Body of pancreas (tissue), 4 donors: ENCODE results near the gene AGR3. TPM values are rescaled to one million over a fixed set of nuclear protein-coding genes. Genes with fewer than 3 reads are reported as not detected.
A peak's percentile ranks its signal among the peaks of the same experiment; 100 is the strongest.

Experiments
- ATAC-seq: fragments of 150-250 bp; one replicate; pipeline ENCODE4 v1.9.1; 2016
- DNase-seq, 4 donors: peaks; one replicate each; pipeline ENCODE4 v3.0.0-alpha.2; 2019
- H3K27ac ChIP-seq, 4 donors: fragments of 200-600 bp; sonication (generic); 1 replicate in 3 of 4; 2 replicates in 1 of 4; pipeline versions ENCODE4 v1.5.1 to v1.6.1; 2016 to 2019; ENCODE audit warnings: mild to moderate bottlenecking in 1 of 4, mixed read lengths in 1 of 4, moderate library complexity in 1 of 4
- H3K27me3 ChIP-seq, 2 donors: fragments of 200-600 bp; sonication (generic); one replicate each; pipeline ENCODE4 v1.6.0; 2016; ENCODE audit warnings: mild to moderate bottlenecking in 1 of 2
- H3K36me3 ChIP-seq, 2 donors: fragments of 200-600 bp; sonication (generic); replicated peaks in 1 of 2; 2 replicates each; pipeline ENCODE4 v1.5.1; 2016; ENCODE audit warnings: low read depth in 2 of 2; ENCODE audit not compliant: insufficient read depth in 1 of 2
- H3K4me1 ChIP-seq: fragments of 200-600 bp; sonication (generic); one replicate; pipeline ENCODE4 v1.6.0; 2016
- H3K4me3 ChIP-seq, 2 donors: fragments of 200-600 bp; sonication (generic); 1 replicate in 1 of 2; 2 replicates in 1 of 2; pipeline ENCODE4 v1.5.1; 2016 to 2019
- H3K9me3 ChIP-seq, 3 donors: fragments of 200-600 bp; sonication (generic); 1 replicate in 2 of 3; 2 replicates in 1 of 3; pipeline ENCODE4 v1.5.1; 2016
- POLR2A ChIP-seq, 3 donors: fragments of 450-650 bp; IDR thresholded peaks; one replicate each; pipeline ENCODE4 v1.6.1; 2016; ENCODE audit warnings: antibody characterized with exemption in 3 of 3, mild to moderate bottlenecking in 2 of 3
- WGBS, 2 donors: methylation state at CpG; one replicate each; pipeline ENCODE4 v1.1.5; 2017; 5-methylcytosine and 5-hydroxymethylcytosine counted together
- intact Hi-C: fragments of 100-400 bp; cut with DNase I; formaldehyde crosslinking; loops from one replicate; pipeline ENCODE4 v1.15.1; 2023
- total RNA-seq, 2 donors: library from RNA; depleted of rRNA; stranded (reverse); fragments of >200 nt; gene quantifications; one replicate each; pipeline ENCODE4 v1.1.0, GENCODE V29; 2016
- TF ChIP-seq, protein P1 (sequence below), 7 experiments: fragments of 450-650 bp in 4 of 7; fragments of 200-600 bp in 3 of 7; sonication (generic) in 3 of 7; IDR thresholded peaks; one replicate each; pipeline ENCODE4 v1.5.1; 2016 to 2019; ENCODE audit warnings: antibody characterized with exemption in 7 of 7

The AGR3 gene
- total RNA-seq, 2 donors from 2014 or later: 13.2 TPM; not detected in 1

DNA sequence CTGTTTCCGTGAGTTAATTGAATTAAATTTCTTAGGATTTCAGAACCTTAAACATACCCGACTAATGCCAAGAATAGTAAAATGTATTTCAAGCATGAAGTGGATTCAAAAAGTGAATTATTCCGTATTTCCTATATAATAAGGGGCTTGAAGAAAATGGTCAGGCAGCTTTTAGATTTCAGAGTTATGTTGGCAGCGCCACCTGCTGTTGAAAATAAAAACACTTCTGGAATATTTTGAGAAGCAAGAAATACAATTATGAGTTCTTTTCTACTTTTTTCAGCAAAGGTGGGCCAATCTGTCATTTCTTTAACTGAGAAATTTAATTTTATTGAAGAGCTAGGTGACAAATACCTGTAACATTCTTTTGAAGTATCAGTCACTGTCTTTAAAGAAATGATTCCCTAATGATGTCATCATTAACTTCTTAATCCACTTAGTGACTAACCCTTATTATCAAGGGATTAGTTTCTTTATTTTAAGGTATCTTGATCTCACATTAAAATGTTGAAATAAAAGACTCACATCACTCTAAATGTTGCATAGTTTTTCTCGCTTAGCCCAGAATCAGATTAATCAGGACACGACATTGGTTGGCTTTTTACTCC lies 36.6 kb upstream of the AGR3 start:
- Histone ChIP-seq H3K27ac (no peak overlapping the region), H3K9me3 (no peaks in the 10 kb centered on the region), H3K4me3 (no peak overlapping the region), H3K27me3 (no peaks in the 10 kb centered on the region), H3K4me1 (peaks cover 10% of the 10 kb centered on the region), H3K36me3 (no peaks in the 10 kb centered on the region)
- intact Hi-C loops: loop anchor here (10.0 kb wide), 2 partner anchors 104 to 224 kb away; no protein-coding TSS in a partner anchor
- TF ChIP-seq POLR2A (IDR thresholded peaks at IDR 0.05): no peak
- TF ChIP-seq, protein P1, sequence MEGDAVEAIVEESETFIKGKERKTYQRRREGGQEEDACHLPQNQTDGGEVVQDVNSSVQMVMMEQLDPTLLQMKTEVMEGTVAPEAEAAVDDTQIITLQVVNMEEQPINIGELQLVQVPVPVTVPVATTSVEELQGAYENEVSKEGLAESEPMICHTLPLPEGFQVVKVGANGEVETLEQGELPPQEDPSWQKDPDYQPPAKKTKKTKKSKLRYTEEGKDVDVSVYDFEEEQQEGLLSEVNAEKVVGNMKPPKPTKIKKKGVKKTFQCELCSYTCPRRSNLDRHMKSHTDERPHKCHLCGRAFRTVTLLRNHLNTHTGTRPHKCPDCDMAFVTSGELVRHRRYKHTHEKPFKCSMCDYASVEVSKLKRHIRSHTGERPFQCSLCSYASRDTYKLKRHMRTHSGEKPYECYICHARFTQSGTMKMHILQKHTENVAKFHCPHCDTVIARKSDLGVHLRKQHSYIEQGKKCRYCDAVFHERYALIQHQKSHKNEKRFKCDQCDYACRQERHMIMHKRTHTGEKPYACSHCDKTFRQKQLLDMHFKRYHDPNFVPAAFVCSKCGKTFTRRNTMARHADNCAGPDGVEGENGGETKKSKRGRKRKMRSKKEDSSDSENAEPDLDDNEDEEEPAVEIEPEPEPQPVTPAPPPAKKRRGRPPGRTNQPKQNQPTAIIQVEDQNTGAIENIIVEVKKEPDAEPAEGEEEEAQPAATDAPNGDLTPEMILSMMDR (IDR thresholded peaks at IDR 0.05): peak; percentile 51 to 82 (median 66)
- DNase-seq (peak; percentile 26 to 40 (median 39)), ATAC-seq (no peak)
- 45% methylated on average over 6 of the region's 6 CpGs for WGBS, 2 donors

DNA sequence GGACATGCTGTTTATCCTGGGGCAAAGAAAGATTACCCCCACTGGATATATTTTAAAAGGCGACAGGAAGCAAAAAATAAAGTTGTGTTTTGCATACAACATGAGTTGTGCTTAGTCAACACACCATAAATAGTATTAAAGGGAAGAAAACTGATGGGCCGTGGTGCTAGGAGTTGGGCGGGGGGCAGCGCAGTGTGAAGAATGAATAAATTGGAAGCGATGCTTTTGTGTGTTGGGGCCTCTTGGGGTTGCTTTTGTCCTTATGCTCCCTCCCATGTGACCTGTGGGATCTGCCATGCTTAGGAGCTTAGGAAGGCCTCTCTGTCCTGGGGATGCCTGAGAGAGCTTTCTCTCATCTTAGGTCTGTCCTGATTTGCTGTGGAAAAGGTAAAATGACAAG lies 35.0 kb upstream of the AGR3 start:
- WGBS, 2 donors: 92 to 93% methylated on average over 5 of the region's 5 CpGs
- Histone ChIP-seq H3K4me3 (no peak overlapping the region), H3K36me3 (no peaks in the 10 kb centered on the region), H3K4me1 (peaks cover 7% of the 10 kb centered on the region), H3K27ac (no peak overlapping the region), H3K9me3 (no peaks in the 10 kb centered on the region), H3K27me3 (no peaks in the 10 kb centered on the region)
- intact Hi-C loops: loop anchor here (10.0 kb wide), 2 partner anchors 102 to 222 kb away; no protein-coding TSS in a partner anchor
- TF ChIP-seq, protein P1 (IDR thresholded peaks at IDR 0.05): no peak
- no peak for TF ChIP-seq POLR2A (IDR thresholded peaks at IDR 0.05)
- no peak for ATAC-seq
- no peak for DNase-seq

DNA sequence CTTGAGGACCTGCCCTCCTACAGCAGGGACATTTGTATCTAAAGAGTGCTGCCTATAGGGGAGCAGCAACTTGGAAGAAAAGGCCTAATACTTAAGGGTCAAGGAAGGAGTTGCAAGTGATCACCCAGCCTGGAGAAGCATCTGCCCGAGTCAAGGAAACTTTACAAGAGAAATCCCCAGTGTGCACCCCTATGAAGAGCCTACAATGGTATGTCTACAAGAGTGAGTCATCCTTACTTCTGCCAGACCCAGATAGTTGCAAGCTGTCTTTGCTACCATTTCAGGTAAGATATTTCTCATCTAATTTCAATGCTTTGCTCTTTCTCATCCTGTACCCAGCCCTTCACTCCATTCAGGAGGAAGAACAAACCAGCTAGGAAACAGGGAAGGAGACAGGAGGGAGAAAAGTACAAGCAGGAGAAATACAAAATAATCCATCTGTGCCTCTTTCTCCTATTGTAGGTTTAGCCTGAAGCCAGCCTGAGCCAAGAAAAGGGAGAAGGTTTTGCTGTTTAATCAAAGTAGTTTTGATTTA lies 34.4 kb upstream of the AGR3 start:
- H3K4me3 ChIP-seq: no peak overlapping the region
- intact Hi-C loops: loop anchor here (10.0 kb wide), 2 partner anchors 101 to 221 kb away; no protein-coding TSS in a partner anchor
- no peaks in the 10 kb centered on the region for H3K27me3 ChIP-seq
- ATAC-seq (no peak), DNase-seq (no peak)
- 80 to 94% methylated on average over 1 of the region's 1 CpG for WGBS, 2 donors
- no peaks in the 10 kb centered on the region for H3K9me3 ChIP-seq
- TF ChIP-seq, protein P1 (IDR thresholded peaks at IDR 0.05): no peak
- TF ChIP-seq POLR2A (IDR thresholded peaks at IDR 0.05): no peak
- no peak overlapping the region for H3K27ac ChIP-seq
- H3K4me1 ChIP-seq: peaks cover 1% of the 10 kb centered on the region
- H3K36me3 ChIP-seq: no peaks in the 10 kb centered on the region

DNA sequence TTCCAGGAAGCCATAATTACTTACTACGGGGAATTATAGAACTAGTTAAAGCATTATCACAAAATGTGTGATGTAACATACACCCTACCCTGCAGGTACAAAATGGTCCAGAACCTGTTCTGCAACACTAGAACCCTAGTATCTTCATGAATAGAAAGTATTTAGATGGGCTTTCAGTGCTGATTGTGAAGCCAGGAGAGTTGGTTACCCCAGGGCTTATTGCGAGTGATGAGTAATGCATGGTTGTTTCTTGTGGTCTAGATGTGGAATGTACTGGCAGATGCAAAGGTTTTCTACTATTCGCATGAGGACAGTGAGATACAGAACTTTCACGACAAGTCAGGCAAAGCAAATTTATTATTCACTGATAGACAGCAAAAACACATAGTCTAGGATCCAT lies 33.6 kb upstream of the AGR3 start:
- Histone ChIP-seq H3K9me3 (no peaks in the 10 kb centered on the region), H3K27me3 (no peaks in the 10 kb centered on the region), H3K4me1 (no peaks in the 10 kb centered on the region), H3K27ac (no peak overlapping the region), H3K36me3 (no peaks in the 10 kb centered on the region), H3K4me3 (no peak overlapping the region)
- no peak for ATAC-seq
- no peak for DNase-seq
- intact Hi-C loops: loop anchor here (10.0 kb wide), 2 partner anchors 101 to 221 kb away; no protein-coding TSS in a partner anchor
- no peak for TF ChIP-seq POLR2A (IDR thresholded peaks at IDR 0.05)
- TF ChIP-seq, protein P1 (IDR thresholded peaks at IDR 0.05): no peak
- WGBS, 2 donors: 84 to 91% methylated on average over 4 of the region's 4 CpGs
